HCT116 (cell line): ENCODE data around the gene URB1.

Experiments
- CBX3 ChIP-seq: IDR thresholded peaks from 2 replicates; pipeline ENCODE4 v1.6.1; 2012; ENCODE audit warnings: low read depth
- EZH2 ChIP-seq: fragments of 200-600 bp; sonication (generic); IDR thresholded peaks from 2 replicates; pipeline ENCODE4 v1.6.1; 2017; ENCODE audit warnings: antibody characterized with exemption, mixed run types
- EZH2phosphoT487 ChIP-seq: fragments of 200-600 bp; IDR thresholded peaks from 2 replicates; pipeline ENCODE4 v1.6.1; 2018; ENCODE audit warnings: antibody characterized with exemption, borderline replicate concordance
- POLR2A ChIP-seq: IDR thresholded peaks from 2 replicates; pipeline ENCODE4 v1.7.0; 2011; ENCODE audit warnings: borderline replicate concordance; ENCODE audit not compliant: insufficient read depth, insufficient read length; ENCODE audit errors: extremely low read depth
- POLR2AphosphoS5 ChIP-seq: IDR thresholded peaks from 2 replicates; pipeline ENCODE4 v1.6.1; 2011; ENCODE audit warnings: mild to moderate bottlenecking, low read depth, low read length, moderate library complexity
- ZBTB33 ChIP-seq: IDR thresholded peaks from 2 replicates; pipeline ENCODE4 v1.6.1; 2011; ENCODE audit warnings: mild to moderate bottlenecking, low read length, moderate library complexity; ENCODE audit not compliant: insufficient replicate concordance; ENCODE audit errors: extremely low read depth
- TF ChIP-seq, protein P1 (sequence below), 3 experiments: fragments of 200-600 bp in 1 of 3; sonication (generic) in 1 of 3; IDR thresholded peaks in 2 of 3; conservative IDR thresholded peaks in 1 of 3; 2 replicates each; pipeline ENCODE4 v1.5.1; 2012 to 2017; ENCODE audit warnings: low read depth in 2 of 3, low read length in 2 of 3, antibody characterized with exemption in 1 of 3, borderline replicate concordance in 1 of 3, control low read depth in 1 of 3, mild to moderate bottlenecking in 1 of 3, mixed read lengths in 1 of 3, mixed run types in 1 of 3, moderate library complexity in 1 of 3; ENCODE audit not compliant: insufficient read depth in 1 of 3

- TF ChIP-seq, protein P1, sequence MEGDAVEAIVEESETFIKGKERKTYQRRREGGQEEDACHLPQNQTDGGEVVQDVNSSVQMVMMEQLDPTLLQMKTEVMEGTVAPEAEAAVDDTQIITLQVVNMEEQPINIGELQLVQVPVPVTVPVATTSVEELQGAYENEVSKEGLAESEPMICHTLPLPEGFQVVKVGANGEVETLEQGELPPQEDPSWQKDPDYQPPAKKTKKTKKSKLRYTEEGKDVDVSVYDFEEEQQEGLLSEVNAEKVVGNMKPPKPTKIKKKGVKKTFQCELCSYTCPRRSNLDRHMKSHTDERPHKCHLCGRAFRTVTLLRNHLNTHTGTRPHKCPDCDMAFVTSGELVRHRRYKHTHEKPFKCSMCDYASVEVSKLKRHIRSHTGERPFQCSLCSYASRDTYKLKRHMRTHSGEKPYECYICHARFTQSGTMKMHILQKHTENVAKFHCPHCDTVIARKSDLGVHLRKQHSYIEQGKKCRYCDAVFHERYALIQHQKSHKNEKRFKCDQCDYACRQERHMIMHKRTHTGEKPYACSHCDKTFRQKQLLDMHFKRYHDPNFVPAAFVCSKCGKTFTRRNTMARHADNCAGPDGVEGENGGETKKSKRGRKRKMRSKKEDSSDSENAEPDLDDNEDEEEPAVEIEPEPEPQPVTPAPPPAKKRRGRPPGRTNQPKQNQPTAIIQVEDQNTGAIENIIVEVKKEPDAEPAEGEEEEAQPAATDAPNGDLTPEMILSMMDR (IDR thresholded peaks at IDR 0.05 in 2 of 3, conservative IDR thresholded peaks at IDR 0.05 in 1 of 3; ENCODE audit: borderline replicate concordance in 1 of 3, insufficient read depth in 1 of 3, low read depth in 2 of 3, low read length in 2 of 3), result no peak
- TF ChIP-seq CBX3 (no peak), EZH2 (no peak), POLR2AphosphoS5 (no peak), POLR2A (no peak), ZBTB33 (no peak), EZH2phosphoT487 (no peak)
These were observed 41.4 kb downstream of the URB1 start for GRCh38 chr21:32351428-32351827.
